OCI-LY7 (cell line): ENCODE measurements around the gene WDR46. TPM values are rescaled to one million over a fixed set of nuclear protein-coding genes. Genes with fewer than 3 reads are reported as not detected.

ENCODE experiments used
- BruUV-seq: library from RNA; stranded (reverse); fragments of 400-500 nt; replicated peaks from 2 replicates; lab custom pipeline; 2021; lab: Mats Ljungman, UMichigan
- CTCF ChIA-PET: fragments of 300-600 bp; sonication (Branson Sonifier 250); formaldehyde crosslinking; loops from one replicate; lab custom pipeline; 2022; ENCODE audit warnings: antibody characterized with exemption; ENCODE audit not compliant: unreplicated experiment; lab: Charles Lee
- POLR2A ChIA-PET: fragments of 300-600 bp; sonication (Branson Sonifier 250); formaldehyde crosslinking; loops from one replicate; lab custom pipeline; 2022; ENCODE audit warnings: antibody characterized with exemption; lab: Charles Lee
- DNase-seq: peaks from one replicate; pipeline ENCODE4 v3.0.0-alpha.2; 2015; ENCODE audit warnings: low spot score
- H2AFZ ChIP-seq: fragments of 200-600 bp; sonication (generic), shearing (Covaris generic); 2 replicates; pipeline ENCODE4 v1.6.1; 2014; ENCODE audit warnings: mild to moderate bottlenecking, antibody characterized with exemption, low read length, moderate library complexity
- H3K27ac ChIP-seq: fragments of 200-600 bp; sonication (generic); 2 replicates; pipeline ENCODE4 v1.5.1; 2014; ENCODE audit warnings: mixed run types, low read depth, mild to moderate bottlenecking, moderate library complexity, low read length, inconsistent platforms; ENCODE audit not compliant: poor library complexity, severe bottlenecking
- H3K36me3 ChIP-seq: fragments of 200-600 bp; sonication (generic); 2 replicates; pipeline ENCODE4 v1.6.1; 2014; ENCODE audit warnings: mild to moderate bottlenecking, antibody characterized with exemption, low read length, moderate library complexity, mixed read lengths; ENCODE audit not compliant: insufficient read depth
- H3K4me1 ChIP-seq: fragments of 200-600 bp; sonication (generic); 2 replicates; pipeline ENCODE4 v1.5.1; 2014; ENCODE audit warnings: mild to moderate bottlenecking, low read length; ENCODE audit not compliant: insufficient read depth, poor library complexity, severe bottlenecking
- H3K4me2 ChIP-seq: fragments of 200-600 bp; sonication (generic); 2 replicates; pipeline ENCODE4 v1.6.1; 2014; ENCODE audit warnings: mild to moderate bottlenecking, low read length
- H3K4me3 ChIP-seq: fragments of 200-600 bp; sonication (generic); 2 replicates; pipeline ENCODE4 v1.5.1; 2014; ENCODE audit warnings: mild to moderate bottlenecking, low read depth, low read length; ENCODE audit not compliant: poor library complexity, severe bottlenecking
- H3K79me2 ChIP-seq: fragments of 200-600 bp; sonication (generic); 2 replicates; pipeline ENCODE4 v1.6.1; 2016; ENCODE audit warnings: low read depth, mild to moderate bottlenecking, low read length, moderate library complexity, mixed read lengths; ENCODE audit not compliant: insufficient read depth
- H3K9me2 ChIP-seq: fragments of 200-600 bp; sonication (generic); 2 replicates; pipeline ENCODE4 v1.6.1; 2016; ENCODE audit warnings: mild to moderate bottlenecking, low read length, mixed read lengths; ENCODE audit not compliant: insufficient read depth
- H3K9me3 ChIP-seq: fragments of 200-600 bp; sonication (generic); 2 replicates; pipeline ENCODE4 v1.6.1; 2014; ENCODE audit warnings: mild to moderate bottlenecking, mixed run types, low read length, mixed read lengths
- H4K20me1 ChIP-seq: fragments of 200-600 bp; sonication (generic); 2 replicates; pipeline ENCODE4 v1.6.1; 2014; ENCODE audit warnings: mild to moderate bottlenecking, antibody characterized with exemption, low read length, moderate library complexity, mixed read lengths; ENCODE audit not compliant: insufficient read depth
- EZH2phosphoT487 ChIP-seq: fragments of 200-600 bp; sonication (generic); IDR thresholded peaks from 2 replicates; pipeline ENCODE4 v1.6.1; 2018; ENCODE audit warnings: low read depth, borderline replicate concordance, mild to moderate bottlenecking, mixed run types, antibody characterized with exemption, low read length, moderate library complexity, mixed read lengths
- intact Hi-C: fragments of 100-400 bp; cut with micrococcal nuclease; formaldehyde crosslinking; loops from one replicate; pipeline ENCODE4 v1.10.0; 2022; ENCODE audit not compliant: unreplicated experiment
- total RNA-seq, 2 experiments: library from RNA; depleted of rRNA in 1 of 2; stranded (reverse); fragments of >200 nt in 1 of 2; shearing (Covaris generic) in 1 of 2; gene quantifications; 2 replicates each; pipeline ENCODE4 v1.2.3, GENCODE V29; 2014 to 2022
- TF ChIP-seq, protein P1 (sequence below): fragments of 200-600 bp; sonication (generic); conservative IDR thresholded peaks from 2 replicates; pipeline ENCODE4 v1.5.1; 2014; ENCODE audit warnings: mild to moderate bottlenecking, antibody characterized with exemption, low read length, moderate library complexity, mixed read lengths

WDR46 gene
- total RNA-seq, 2 experiments from 2014 or later, result 83.3 to 129 TPM

DNA sequence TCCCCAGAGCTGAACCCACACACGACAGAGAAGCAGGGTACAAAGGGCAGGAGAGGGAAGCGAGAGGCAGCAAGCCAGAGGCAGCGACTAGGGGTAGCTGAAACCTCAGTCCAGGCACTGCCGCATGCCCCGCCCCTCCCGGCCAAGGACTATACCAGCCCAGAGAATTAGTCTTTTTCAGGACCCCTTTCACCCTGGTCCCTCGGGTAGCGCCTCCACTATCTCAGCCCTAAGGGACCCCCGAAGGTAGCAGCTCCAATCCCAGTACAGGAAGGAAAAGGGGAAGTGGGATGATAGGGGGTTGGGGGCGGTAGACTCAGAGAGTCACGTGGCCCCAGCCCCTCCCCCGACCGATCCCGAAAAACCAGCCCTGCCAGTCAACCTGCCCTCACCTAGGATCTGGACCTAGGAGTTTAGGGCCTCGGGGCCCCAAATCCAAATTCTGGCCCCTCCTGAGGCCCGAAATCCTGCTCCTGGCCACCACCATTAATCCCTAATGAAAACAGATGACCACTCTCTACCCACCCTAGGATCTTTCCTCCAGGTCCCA is 8.4 kb upstream of the WDR46 start:
- no peaks in the 10 kb centered on the region for H4K20me1 ChIP-seq

DNA sequence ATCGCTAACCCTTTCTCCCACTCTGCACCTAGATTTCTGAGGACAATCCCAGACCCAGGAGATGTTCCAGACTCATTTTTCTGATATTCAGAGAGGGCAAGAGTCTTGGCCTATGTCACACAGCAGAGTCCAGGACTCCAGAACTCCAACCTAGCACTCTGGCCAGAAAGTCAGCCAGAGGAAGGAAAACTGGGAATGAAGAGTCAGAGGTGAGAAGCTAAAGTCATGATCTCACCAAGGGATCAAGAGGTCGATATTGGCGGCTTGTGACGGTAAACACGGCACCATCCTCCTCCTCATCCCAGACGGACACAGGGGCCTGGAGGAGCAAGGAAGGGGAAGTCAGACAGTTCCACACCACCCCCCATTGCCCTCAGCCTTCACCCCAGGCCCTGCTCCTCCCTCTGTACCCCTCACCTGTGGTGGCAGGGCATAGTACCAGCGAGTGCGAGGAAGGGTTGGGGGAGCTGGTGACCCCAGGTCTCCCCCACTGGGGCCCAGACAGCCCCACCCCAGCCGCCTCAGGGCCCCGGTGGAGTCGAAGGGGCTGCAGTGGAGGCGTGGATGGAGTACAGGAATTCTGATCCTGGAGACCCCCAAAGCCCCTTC is 7.9 kb upstream of the WDR46 start:
- intact Hi-C loops, result loop anchor here (5.0 kb wide), 1 partner anchor 95 kb away; the partner anchor contains the start of gene KIFC1
- Histone ChIP-seq H3K9me3 (no peaks in the 10 kb centered on the region), H2AFZ (no peak overlapping the region), H3K79me2 (peaks cover 5% of the 10 kb centered on the region; the same call in 1 of the 2 replicates), H3K9me2 (no peaks in the 10 kb centered on the region), H3K4me1 (peaks cover 21% of the 10 kb centered on the region), H4K20me1 (no peaks in the 10 kb centered on the region), H3K4me3 (peak overlapping the region; percentile 83), H3K36me3 (peaks cover 61% of the 10 kb centered on the region), H3K4me2 (peak overlapping the region; percentile 85), H3K27ac (peak overlapping the region; percentile 93)
- ChIA-PET POLR2A (interaction anchor here (1.0 kb wide), 1 partner anchor 8 kb away, joined by 3 read pairs; the partner anchor contains the start of gene WDR46), CTCF (interaction anchor here (0.5 kb wide), 1 partner anchor 26 kb away, joined by 4 read pairs; no protein-coding TSS in a partner anchor)
- BruUV-seq, result no TSS peak
- no peak for DNase-seq
- TF ChIP-seq, protein P1, sequence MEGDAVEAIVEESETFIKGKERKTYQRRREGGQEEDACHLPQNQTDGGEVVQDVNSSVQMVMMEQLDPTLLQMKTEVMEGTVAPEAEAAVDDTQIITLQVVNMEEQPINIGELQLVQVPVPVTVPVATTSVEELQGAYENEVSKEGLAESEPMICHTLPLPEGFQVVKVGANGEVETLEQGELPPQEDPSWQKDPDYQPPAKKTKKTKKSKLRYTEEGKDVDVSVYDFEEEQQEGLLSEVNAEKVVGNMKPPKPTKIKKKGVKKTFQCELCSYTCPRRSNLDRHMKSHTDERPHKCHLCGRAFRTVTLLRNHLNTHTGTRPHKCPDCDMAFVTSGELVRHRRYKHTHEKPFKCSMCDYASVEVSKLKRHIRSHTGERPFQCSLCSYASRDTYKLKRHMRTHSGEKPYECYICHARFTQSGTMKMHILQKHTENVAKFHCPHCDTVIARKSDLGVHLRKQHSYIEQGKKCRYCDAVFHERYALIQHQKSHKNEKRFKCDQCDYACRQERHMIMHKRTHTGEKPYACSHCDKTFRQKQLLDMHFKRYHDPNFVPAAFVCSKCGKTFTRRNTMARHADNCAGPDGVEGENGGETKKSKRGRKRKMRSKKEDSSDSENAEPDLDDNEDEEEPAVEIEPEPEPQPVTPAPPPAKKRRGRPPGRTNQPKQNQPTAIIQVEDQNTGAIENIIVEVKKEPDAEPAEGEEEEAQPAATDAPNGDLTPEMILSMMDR, result no peak
- TF ChIP-seq EZH2phosphoT487, result no peak

More for the DNA sequence above, 8.4 kb upstream of the WDR46 start:
- BruUV-seq, result no TSS peak
- peaks cover 5% of the 10 kb centered on the region; the same call in 1 of the 2 replicates for H3K79me2 ChIP-seq
- peak; percentile 43 for DNase-seq
- TF ChIP-seq, protein P1, result no peak
- TF ChIP-seq EZH2phosphoT487, result no peak
- ChIA-PET POLR2A (interaction anchor here (0.6 to 2.6 kb wide), 4 partner anchors 9 to 118 kb away, joined by 3 to 14 read pairs (median 3); partner anchors contain the start of genes RPS18, VPS52 and WDR46), CTCF (no interaction called here)
- intact Hi-C loops, result loop anchor here (5.0 kb wide), 1 partner anchor 95 kb away; the partner anchor contains the start of gene KIFC1
- H2AFZ ChIP-seq, result no peak overlapping the region
- H3K4me1 ChIP-seq, result peaks cover 21% of the 10 kb centered on the region
- peaks cover 59% of the 10 kb centered on the region for H3K36me3 ChIP-seq
- no peaks in the 10 kb centered on the region for H3K9me3 ChIP-seq
- H3K27ac ChIP-seq, result peak overlapping the region; percentile 93
- H3K4me2 ChIP-seq, result peak overlapping the region; percentile 85
- H3K9me2 ChIP-seq, result no peaks in the 10 kb centered on the region
- peak overlapping the region; percentile 83 for H3K4me3 ChIP-seq
